Activated CD4-positive, CD25-positive, alpha-beta regulatory T cell treated with anti-CD3 and anti-CD28 coated beads, Interleukin-2, amount 50 U/mL, for 16 hours (primary cell): ENCODE data around the gene APOBEC3B.
A peak's percentile ranks its signal among the peaks of the same experiment; 100 is the strongest.
"Not testable (repeated sequence)": the region's sequence is repeated elsewhere in the genome, so short reads cannot be mapped to it uniquely, and the experiment has no call there.

ENCODE experiments used
- DNase-seq: peaks from one replicate; pipeline ENCODE4 v3.0.0-alpha.2; 2020; ENCODE audit warnings: low read depth, low spot score

Gene APOBEC3B

GRCh38 chr22:38997518-38997917, 15.4 kb downstream of the APOBEC3B start:
- DNase-seq = no peak

GRCh38 chr22:39003165-39003638, 21.1 kb downstream of the APOBEC3B start:
- peak; percentile 43 for DNase-seq

- DNase-seq = no peak
Observed at GRCh38 chr22:39007177-39007576, 25.0 kb downstream of the APOBEC3B start.

DNA sequence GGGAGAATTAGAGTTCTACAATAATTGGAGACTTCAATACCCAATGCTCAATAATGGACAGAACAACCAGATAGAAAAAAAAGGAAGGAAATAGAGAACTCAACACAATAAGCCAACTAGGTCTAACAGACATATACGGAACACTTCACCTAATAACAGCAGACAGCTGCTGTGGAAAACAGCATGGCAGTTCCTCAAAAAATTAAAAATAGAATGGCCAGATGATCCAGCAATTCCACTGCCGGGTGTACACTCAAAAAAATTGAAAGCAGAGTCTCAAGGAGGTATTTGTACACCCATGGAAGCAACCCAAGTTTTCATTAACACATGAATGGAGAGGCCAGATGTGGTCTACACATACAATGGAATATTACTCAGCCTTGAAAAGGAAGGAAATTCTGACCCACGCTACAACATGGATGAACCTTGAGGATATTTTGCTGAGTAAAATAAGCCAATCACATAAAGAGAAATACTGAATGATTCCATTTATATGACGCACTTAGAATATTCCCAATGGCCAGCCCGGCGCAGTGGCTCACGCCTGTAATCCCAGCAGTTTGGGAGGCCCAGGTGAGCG, 26.2 kb downstream of the APOBEC3B start:
- not testable (repeated sequence) for DNase-seq

GRCh38 chr22:39010946-39011345, 28.8 kb downstream of the APOBEC3B start:
- no peak for DNase-seq

DNA sequence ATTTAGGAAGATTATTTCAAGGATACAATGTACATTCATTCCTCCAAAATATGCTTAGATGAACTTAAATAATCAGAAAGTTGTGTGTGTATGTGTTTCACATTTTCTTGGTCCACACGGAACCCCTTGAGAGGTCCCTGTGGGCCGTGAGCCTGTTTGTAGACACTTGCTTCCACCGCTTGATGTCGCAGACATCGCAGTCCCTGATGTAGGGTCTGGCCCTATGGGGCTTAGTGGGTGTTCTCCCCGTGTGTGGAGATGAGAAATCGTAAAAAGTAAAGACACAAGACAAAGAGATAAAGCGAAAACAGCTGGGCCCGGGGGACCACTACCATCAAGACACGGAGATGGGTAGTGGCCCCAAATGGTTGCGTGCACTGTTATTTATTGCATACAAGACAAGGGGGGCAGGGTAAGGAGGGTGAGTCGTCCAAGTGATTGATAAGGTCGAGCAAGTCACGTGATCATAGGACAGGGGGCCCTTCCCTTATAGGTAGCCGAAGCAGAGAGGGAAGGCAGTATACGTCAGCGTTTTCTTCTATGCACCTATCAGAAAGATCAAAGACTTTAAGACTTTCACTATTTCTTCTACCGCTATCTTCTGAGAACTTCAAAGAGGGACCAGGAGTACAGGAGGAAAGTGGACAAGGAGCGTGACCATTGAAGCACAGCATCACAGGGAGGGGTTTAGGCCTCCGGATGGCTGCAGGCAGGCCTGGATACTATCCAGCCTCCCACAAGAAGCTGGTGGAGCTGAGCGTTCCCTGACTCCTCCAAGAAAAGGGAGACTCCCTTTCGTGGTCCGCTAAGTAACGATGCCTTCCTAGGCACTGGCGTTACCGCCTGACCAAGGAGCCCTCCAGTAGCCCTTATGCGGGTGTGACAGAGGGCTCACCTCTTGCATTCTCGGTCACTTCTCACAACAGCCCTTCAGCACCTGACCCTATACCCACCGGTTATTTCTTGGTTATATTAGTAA, 30.7 kb downstream of the APOBEC3B start:
- DNase-seq = no peak

- DNase-seq = not testable (repeated sequence)
Observed at GRCh38 chr22:39013561-39013941, 31.4 kb downstream of the APOBEC3B start.

- peak; percentile 58 for DNase-seq
Observed at GRCh38 chr22:39013942-39014722, 32.0 kb downstream of the APOBEC3B start, which contains the start of gene APOBEC3C. APOBEC3C (plus strand) TSS chr22:39014257; CDS start chr22:39014363, 106 bp downstream.

DNA sequence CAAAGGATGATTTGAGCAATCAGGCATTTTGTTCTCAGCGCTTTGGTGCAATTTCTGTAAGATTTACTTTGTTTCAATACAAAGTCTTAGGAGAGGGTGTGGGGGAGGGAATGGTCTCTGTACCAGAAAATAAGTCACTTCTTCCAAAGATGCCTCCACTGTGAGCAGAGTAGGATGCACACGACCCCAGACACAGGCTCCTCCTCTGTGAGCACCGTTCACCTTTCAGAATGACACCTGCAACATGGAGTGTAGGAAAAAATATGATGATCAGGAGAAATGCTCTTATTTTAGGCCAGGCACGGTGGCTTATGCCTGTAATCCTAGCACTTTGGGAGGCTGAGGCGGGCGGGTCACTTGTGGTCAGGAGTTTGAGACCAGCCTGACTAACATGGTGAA, 32.6 kb downstream of the APOBEC3B start:
- DNase-seq = not testable (repeated sequence)

- DNase-seq = no peak
Observed at GRCh38 chr22:39016592-39016991, 34.4 kb downstream of the APOBEC3B start.

DNA sequence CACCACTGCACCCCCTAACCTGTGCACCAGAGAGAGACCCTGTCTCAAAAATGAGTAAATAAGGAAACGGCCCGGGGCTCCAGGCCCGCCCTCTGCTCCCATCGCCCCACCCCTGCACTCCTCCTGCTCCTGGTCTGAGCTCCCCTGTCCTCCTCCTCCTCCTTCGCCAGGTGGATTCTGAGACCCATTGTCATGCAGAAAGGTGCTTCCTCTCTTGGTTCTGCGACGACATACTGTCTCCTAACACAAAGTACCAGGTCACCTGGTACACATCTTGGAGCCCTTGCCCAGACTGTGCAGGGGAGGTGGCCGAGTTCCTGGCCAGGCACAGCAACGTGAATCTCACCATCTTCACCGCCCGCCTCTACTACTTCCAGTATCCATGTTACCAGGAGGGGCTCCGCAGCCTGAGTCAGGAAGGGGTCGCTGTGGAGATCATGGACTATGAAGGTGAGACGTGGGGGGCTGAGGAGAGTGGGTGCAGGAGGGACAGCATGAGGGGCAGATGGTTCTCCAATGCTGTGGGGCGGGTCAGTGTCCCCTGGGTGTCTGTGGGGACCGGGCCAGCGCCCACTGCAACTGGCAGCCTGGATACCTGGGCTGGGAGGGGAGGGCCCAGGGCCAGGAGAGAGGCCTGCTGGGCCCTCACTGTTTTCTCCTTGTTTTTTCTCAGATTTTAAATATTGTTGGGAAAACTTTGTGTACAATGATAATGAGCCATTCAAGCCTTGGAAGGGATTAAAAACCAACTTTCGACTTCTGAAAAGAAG, 35.6 kb downstream of the APOBEC3B start:
- no peak for DNase-seq

- DNase-seq = not testable (repeated sequence)
Observed at GRCh38 chr22:39020021-39020651, 38.0 kb downstream of the APOBEC3B start.

GRCh38 chr22:39021552-39022250, 39.6 kb downstream of the APOBEC3B start:
- no peak for DNase-seq

- DNase-seq = no peak
Observed at GRCh38 chr22:39024519-39025308, 42.6 kb downstream of the APOBEC3B start.

DNA sequence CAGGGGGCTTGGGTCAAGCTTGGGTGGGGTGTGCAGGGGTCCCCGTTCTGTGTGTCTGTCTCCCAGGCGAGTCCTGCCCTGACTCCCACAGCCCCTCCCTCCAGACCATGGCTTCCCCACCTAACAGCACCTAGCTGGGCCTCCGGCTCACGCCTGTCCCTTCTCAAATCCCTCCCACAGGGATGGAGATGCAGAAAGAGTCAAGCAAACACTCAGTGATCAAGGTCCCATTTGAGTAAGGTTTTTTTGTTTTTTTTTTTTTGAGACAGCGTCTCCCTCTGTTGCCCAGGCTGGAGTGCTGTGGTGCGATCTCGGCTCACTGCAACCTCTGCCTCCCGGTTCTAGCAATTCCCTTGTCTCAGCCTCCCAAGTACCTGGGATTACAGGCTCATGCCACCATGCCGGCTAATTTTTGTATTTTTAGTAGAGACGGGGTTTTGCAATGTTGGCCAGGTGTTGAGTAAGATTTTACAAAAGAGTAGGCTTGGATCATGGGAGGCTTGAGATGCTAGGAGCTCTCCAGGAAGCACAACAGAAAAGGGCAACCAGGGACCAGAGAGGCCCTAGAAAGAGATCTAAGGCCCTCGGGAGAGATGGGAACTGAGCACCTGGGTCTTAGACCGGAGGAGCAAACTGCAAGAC, 44.5 kb downstream of the APOBEC3B start:
- DNase-seq = no peak

DNA sequence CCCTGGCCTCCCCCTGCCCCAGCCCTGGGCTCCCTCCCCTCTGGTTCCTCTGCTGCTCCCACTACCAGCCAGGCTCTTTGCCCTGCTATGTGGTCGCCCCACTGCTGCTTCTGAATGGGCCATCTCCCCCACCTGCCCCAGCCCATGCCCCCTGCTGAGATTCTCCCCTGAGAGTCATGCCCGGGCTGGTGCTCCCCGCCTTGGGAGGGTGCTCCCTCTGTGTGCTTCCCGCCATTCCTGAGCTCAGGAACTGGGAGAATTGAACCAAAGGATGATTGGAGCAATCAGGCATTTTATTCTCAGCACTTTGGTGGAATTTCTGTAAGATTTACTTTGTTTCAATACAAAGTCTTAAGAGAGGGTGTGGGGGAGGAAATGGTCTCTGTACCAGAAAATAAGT, 45.6 kb downstream of the APOBEC3B start:
- no peak for DNase-seq

GRCh38 chr22:39028281-39028680, 46.1 kb downstream of the APOBEC3B start:
- no peak for DNase-seq

DNA sequence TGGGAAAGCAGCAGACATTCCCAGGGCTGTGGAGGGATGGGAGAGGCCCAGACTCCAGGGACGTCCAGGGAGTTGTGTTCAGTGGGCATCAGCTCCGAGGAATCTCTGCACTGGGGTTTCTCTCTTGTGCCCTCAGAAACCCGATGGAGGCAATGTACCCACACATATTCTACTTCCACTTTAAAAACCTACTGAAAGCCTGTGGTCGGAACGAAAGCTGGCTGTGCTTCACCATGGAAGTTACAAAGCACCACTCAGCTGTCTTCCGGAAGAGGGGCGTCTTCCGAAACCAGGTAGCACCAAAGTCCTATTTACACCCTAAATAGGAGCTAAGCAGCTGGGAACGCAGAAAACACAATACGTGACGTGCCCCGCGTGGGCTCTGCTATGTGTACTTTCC, 47.1 kb downstream of the APOBEC3B start:
- no peak for DNase-seq

GRCh38 chr22:39030705-39031104, 48.6 kb downstream of the APOBEC3B start:
- DNase-seq = no peak
